Activated CD4-positive, alpha-beta T cell treated with anti-CD3 and anti-CD28 coated beads, Interleukin-2, amount 50 U/mL, for 48 hours (primary cell): Measurements from ENCODE around the gene EARS2.
A peak's percentile ranks its signal among the peaks of the same experiment; 100 is the strongest.
"Not testable (repeated sequence)": the region's sequence is repeated elsewhere in the genome, so short reads cannot be mapped to it uniquely, and the experiment has no call there.

ENCODE experiments used
- DNase-seq, 2 experiments: peaks; one replicate each; pipeline ENCODE4 v3.0.0-alpha.2; 2020

Gene EARS2

DNA sequence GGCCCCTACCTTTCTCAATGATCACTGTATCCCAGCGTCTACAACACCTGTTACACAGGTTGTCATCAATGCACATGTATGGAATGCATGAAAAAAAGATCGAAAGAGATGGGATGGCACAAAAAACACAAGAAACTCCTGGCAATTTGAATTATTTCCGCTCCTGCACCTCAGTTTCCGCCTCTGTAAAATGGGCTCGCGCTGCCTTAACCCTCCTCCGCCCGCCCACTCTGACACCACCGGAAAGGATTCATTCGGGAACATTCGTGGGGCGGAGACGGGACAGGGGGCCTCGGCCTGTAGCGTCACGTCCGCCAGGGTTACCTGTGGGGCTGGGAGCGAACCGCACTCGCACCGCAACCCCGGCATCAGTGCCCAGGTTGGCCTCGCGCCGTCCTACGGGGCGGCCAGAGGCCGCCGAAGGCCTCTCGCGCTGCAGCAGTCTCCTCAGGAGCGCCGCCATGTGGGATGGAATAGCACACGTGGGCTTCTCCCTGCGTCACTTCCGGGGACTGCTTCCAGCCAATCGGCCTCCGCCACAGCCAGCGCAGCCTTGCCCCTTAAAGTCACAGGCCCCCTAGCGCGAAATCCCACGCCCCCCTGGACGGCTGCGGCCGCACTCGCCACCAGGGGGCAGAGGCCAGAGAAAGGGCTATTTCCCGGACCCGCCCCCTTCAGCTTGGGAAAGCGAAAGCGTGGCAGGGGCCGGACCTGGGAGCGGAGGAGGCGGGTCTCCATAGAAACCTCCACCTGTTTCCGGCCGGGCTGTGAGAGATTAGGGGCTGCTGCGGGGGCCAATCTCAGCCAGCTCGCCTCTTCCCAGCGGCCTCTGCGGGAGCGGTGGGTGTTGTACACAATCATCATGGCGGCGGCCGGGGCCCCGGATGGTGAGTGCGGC lies at the start of gene EARS2, which contains the start of gene UBFD1:
Gene EARS2, minus strand, starts transcription at position 470 of the 898 bp plus-strand sequence. Its CDS starts 7 bp downstream, at position 463.
Gene UBFD1, plus strand, starts transcription at position 847 of the 898 bp plus-strand sequence. Its CDS starts 16 bp downstream, at position 863.
- DNase-seq, result peak; percentile 98 to 99

DNA sequence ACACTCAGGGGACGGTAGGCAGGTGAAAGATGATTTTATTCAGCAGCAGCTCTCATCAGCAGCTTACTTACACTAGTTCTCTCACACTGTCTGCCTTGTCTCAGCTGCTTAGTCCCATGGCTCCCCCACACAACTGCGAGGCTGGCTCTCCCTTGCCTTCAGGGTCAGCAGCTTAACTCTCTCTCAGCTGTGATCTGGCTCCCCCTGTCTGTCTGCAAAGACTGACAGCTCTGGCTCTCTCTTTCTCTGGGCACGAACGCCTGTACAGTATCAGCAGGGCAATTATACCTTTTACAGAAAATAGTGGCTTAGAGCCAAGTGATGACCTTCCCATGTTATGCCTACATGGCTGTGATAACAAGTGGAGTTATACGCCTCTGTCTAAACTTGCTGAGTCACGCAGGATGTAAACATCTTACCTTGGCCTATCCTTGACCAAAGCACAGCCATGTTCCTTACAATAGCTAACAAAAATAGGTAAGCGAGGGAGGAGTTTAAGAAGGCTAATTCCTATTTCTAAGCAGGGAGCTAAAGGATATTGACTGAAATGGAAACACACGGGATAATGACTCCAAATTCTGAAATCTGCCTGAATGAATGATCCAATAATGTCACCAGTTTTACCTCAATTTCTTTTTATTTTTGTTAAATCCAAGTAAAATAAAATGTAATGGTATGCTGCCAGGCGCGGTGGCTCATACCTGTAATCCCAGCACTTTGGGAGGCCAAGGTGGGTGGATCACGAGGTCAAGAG lies 40.0 kb upstream of the EARS2 start:
- peak; percentile 7 to 16 for DNase-seq

DNA sequence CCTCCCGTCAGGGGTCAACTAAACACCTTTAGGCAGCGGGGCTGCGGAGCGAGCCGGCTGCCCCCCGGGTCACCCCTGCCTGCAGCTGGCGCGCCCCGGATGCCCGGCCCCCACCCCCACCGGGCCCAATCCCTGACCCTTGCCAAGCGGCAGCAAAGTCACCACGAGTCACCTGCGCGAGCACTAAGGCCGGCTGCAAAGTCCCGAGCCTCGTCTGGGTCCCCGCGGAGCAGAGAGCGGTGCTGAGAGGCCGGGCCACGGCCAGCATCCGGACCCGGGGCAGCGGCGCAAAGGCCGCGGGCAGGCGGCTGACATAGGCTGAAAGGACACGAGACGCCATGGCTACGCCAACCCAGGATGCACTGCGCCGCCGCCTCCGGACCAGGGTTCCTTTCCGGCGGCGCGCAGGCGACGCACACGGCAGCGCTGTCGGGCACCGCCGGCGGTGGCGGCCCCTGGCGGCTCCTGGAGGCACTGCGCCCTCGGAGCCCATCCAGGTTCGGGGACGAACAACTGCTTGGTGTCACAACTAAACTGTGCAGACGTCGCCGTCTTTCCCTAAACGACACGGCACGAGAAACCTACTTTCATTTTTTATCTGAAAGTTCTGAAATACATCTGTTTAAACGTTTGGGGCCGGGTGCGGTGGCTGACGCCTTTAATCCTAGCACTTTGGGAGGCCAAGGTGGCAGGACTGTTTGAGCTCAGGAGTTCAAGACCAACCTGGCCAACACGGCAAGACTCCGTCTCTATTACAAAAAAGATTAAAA lies 39.0 kb upstream of the EARS2 start, which contains the start of gene NDUFAB1:
Gene NDUFAB1, minus strand, starts transcription at position 366 of the 770 bp plus-strand sequence. Its CDS starts 26 bp downstream, at position 340.
- DNase-seq, result peak; percentile 91 to 93

GRCh38 chr16:23595246-23595950 lies 38.2 kb upstream of the EARS2 start:
- no peak for DNase-seq

DNA sequence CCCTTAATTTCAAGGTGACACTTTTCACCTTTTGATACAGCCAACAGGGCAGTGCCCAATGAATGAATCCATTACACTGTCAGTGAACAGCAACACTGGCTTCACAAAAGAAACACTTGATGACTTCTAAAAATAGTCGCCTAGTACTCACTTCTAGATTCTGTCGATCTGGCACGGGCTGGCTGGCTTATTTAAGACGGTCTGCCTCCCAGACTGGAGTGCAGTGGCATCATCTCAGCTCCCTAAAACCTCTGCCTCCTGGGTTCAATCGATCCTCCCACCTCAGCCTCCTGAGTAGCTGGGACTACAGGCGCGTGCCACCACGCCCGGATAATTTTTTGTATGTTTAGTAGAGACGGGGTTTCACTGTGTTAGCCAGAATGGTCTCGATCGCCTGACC lies 37.0 kb upstream of the EARS2 start:
- DNase-seq, result no peak

GRCh38 chr16:23590181-23590580 lies 33.0 kb upstream of the EARS2 start:
- DNase-seq, result no peak

- DNase-seq, result no peak
Observed at GRCh38 chr16:23587726-23588125, 30.6 kb upstream of the EARS2 start.

DNA sequence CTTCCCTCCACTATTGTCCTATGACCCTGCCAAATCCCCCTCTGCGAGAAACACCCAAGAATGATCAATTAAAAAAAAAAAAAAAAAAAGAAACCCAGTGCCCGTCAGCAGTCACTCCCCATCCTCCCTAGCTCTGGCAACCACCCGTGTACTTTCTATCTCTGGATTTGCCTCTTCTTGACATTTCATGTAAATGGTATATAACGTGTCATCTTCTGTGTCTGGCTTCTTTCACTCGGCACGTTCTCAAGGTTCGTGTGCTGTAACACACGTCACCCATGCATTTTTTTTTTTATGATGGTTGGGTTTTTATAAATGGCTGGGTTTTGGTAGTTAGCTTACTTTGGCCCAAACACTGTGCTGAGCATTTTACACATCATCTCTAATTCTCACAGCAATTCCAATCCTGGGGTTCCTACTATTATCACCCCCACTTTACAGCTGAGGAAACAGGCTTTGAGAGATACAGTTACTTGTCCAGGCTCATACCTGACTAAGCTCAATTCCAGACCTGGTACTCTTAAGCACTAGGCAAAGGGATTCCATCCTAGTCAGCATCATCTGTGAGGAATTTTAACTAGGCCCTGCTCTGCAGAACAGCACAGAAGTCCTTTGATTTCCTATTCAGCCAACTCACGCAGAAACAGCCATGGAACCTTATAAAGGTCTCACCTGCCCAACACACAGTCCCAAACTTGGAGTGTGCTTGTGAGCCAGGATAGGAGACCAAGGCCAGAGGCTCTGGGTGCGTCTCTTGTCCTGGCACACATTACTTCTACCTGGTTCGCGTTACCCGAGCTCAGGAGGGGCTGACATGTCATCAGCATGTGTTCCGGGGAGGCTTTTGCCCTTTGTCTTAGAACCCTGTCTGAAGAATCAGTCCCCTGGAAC lies 27.3 kb upstream of the EARS2 start:
- no peak for DNase-seq

GRCh38 chr16:23583271-23583670 lies 26.1 kb upstream of the EARS2 start:
- DNase-seq, result not testable (repeated sequence)

DNA sequence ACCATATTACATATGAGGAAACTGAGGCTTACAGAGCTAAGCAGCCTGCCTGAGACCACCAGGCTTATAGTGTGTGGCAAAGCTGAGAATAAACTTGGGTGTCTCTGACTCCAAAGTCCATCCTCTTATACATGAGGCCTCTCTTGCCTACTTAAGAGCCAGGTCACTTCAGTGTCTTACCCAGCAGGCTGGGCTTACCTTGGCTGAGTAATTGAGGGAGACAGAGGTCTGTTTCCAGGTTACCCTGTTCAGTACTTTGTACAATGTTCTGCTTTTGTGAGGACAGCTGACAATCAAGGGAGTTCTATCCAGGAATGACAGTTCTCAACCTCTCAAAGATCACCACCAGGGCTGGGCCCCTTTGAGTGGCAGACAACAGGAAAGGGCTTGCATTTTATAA lies 24.6 kb upstream of the EARS2 start:
- no peak for DNase-seq

GRCh38 chr16:23580391-23580790 lies 23.2 kb upstream of the EARS2 start:
- DNase-seq, result no peak

DNA sequence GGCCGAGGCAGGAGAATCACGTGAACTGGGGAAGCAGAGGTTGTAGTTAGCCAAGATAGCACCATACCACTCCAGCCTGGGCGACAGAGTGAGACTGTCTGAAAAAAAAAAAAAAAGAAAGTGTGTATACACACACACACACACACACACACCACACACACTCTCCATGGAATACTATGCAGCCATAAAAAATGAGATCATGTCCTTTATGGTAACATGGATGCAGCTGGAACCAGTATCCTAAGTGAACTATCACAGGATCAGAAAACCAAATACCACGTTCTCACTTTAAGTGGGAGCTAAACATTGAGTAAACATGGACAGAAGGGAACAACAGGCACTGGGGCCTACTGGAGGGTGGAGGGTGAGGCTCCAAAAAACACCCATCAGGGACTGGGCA lies 22.2 kb upstream of the EARS2 start:
- no peak for DNase-seq

GRCh38 chr16:23578101-23578830 lies 21.1 kb upstream of the EARS2 start:
- no peak for DNase-seq

DNA sequence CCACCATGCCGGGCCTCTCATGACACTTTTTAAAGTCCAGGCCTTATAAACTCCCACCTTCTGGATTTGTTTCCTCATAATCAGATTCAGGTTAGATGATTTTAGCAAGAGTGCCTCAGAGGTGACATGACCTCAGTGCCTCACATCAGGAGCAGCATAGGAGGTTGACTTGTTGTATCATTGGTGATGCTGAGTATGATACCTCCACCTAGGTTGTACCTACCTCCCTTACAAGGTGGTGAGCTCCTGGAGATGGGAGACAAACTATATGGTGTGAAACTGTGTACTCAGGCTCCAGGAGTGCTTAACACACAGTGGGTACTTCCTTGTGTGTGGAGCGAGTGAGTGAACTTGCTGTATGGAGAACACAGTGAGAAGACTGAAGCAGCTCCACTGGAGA lies 20.3 kb upstream of the EARS2 start:
- DNase-seq, result no peak

GRCh38 chr16:23575834-23576233 lies 18.7 kb upstream of the EARS2 start:
- no peak for DNase-seq

DNA sequence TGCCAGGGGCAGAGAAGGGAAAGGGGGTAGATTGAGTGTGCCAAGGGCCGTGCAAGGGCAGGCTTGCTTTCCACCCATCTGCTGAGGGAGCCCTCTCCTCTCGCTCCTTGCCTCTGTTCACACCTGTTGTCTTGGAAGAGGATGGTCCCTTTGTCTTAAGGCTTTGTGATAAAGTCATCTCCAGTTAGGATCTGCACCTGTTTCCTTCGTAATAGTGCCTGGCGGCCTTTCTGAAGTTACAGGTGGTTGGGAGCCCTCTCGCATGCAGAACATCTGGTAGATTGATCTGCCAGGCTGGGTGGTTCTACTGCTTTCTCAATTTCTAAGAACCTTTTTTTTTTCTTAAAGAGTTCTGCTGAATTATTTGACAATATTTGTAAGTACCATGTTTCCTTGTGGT lies 16.7 kb upstream of the EARS2 start:
- no peak for DNase-seq

- no peak for DNase-seq
Observed at GRCh38 chr16:23572394-23572793, 15.2 kb upstream of the EARS2 start.

GRCh38 chr16:23571895-23572294 lies 14.7 kb upstream of the EARS2 start:
- DNase-seq, result no peak

GRCh38 chr16:23570992-23571632 lies 14.0 kb upstream of the EARS2 start:
- no peak for DNase-seq

GRCh38 chr16:23567602-23568001 lies 10.5 kb upstream of the EARS2 start:
- DNase-seq, result no peak
